NCI-H1417 treated with DMSO at 0.1 percent for 48 hours (cell line): ENCODE results near the gene CDH10.

ENCODE experiments used
- DNase-seq: peaks from one replicate; lab custom pipeline; 2025; lab: John Stamatoyannopoulos, UW

The CDH10 gene

GRCh38 chr5:24480952-24481351, 163.8 kb downstream of the CDH10 start:
- DNase-seq = no peak

GRCh38 chr5:24477958-24478357, 166.8 kb downstream of the CDH10 start:
- DNase-seq = no peak

GRCh38 chr5:24475101-24475500, 169.7 kb downstream of the CDH10 start:
- DNase-seq = no peak

GRCh38 chr5:24474685-24475084, 170.1 kb downstream of the CDH10 start:
- no peak for DNase-seq

GRCh38 chr5:24472518-24472917, 172.3 kb downstream of the CDH10 start:
- DNase-seq = no peak

- DNase-seq = no peak
Observed at GRCh38 chr5:24444414-24444813, 200.4 kb downstream of the CDH10 start.

- no peak for DNase-seq
Observed at GRCh38 chr5:24439465-24439864, 205.3 kb downstream of the CDH10 start.
